Activated T-helper 1 cell treated with Interleukin-2 at 50 U/mL for 16 hours (primary cell): ENCODE measurements around the gene RXRB.
"Not testable (repeated sequence)": the region's sequence is repeated elsewhere in the genome, so short reads cannot be mapped to it uniquely, and the experiment has no call there.

Experiments used
- DNase-seq: peaks from one replicate; pipeline ENCODE4 v3.0.0-alpha.2; 2020; ENCODE audit warnings: low read depth

The RXRB gene

DNA sequence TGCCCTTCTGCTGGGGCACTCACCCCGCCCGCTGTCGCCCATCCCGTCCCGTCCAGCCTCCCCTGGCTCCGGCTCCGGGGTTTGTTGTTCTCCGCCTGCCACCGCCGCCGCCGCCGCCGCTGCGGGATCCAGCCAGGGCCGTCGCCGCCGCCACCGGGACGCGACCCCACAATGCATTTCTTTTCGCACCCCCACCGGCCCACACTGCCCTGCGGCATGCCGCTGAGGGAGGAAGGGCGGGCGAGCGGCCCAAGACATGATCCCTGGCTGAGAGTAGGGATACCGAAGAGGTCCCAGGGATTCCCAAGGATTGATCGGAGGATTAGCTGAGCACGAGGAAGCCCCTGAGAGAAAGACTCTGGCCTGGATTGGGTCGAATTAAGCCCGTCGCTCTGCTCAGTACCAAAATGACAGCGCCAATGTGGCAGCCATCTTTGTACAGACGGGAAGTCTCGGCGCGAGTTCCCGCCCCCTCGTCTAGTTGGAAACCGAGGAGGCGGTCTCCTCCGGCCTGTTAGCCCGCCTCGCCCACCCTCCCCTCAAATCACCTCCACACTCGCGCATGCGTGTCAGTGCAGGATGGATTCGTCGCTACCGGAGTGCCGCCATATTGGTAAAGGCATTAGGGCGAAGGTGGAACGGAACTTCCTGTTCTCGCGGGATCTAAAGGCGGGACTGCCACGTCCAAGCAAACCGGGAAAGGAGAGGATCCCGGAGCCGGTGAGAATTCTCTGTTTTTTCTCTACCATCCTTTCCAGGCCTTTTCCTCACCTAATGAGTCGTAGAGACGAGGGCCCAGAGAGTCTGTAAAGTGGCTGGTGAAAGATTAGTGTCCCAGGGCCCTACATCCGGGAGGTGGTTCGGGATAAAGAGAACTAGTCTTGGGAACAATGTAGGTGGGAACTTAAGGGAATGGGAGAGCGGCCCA is at the start of gene RXRB, which contains the start of gene SLC39A7:
Gene RXRB (minus strand): TSS at position 447 of the 928 bp plus-strand sequence. CDS start 189 bp downstream, at position 258.
Gene SLC39A7 (plus strand): TSS at position 649 of the 928 bp plus-strand sequence. CDS start 379 bp downstream, outside the sequence.
- peak; percentile 99 for DNase-seq

DNA sequence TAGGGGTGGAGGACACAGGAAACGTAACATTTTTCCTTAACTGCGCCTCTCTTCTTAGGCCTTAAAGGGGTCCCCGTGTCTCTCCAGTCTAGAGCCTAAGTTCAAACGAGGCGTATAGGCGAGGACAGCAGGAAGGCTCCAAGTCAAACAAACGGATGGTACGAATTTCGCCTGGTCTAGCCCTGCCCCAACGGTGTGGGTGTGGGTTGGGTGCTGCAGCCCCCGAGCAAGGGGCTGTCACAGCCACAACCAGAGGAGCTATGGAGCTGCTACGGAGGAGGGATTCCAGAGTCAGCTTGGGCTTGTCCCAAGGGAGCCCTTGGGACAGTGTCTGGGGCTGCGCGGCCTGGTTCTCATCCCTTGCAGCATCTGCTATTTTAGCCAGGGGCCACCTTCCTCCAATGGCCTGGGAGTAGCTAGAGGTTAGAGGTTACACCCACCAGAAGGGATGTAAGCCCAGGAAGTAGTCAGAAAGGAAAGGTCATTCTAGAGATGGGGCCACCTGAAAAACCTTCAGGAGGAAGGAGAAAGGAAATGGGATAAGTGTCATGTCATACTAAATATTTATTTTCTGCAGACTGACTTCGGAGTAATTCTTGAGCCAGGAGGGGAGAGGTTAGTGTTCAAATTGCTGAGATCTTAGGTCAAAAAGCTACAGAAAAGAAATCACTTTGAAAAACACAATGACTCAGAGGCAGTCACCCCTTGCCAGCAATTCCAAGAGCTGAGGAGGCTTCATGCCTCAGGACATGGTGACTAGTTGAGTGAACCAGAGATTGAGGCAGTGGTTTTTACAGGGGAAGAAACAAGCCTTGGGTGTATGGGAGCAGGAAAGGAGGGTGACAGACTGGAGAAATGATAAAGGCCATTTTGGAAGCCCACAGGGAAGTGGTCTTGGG is 49.5 kb upstream of the RXRB start:
- no peak for DNase-seq

GRCh38 chr6:33248932-33249731 is 48.7 kb upstream of the RXRB start:
- peak; percentile 91 for DNase-seq

- DNase-seq, result peak; percentile 7
Measured at GRCh38 chr6:33248643-33248931, 48.1 kb upstream of the RXRB start.

DNA sequence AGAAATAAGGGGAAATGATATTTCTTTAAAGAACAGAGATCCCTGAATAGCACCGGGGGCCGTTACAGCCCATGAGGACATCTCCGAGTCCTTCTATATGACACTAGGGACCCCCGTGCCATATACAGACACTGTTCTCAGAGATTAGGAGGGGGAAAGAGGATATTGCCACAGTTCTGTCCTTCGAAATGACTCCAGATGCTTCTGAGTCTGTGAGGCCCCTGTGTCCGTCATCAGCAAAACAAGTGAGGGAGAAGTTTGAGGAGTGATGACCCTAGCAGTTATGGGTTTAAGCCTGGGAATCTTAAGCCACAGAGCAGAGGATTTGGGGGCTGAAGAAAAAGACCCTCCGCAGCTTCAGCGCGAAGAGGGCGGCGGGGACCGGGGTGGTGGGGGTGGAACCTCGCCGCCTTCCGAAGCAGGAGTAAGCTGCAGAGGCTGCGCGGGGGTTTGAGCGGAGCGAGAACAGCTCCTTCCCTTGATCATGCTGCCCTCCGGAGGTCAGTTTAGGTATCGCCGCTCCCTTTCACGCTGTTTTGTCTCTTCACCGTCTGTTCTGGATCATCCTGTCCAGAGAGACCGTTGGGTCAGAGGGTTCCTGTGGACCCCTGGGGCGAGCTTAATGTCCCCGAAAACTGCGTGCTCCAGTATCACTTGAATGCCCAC is 47.6 kb upstream of the RXRB start:
- peak; percentile 82 for DNase-seq

DNA sequence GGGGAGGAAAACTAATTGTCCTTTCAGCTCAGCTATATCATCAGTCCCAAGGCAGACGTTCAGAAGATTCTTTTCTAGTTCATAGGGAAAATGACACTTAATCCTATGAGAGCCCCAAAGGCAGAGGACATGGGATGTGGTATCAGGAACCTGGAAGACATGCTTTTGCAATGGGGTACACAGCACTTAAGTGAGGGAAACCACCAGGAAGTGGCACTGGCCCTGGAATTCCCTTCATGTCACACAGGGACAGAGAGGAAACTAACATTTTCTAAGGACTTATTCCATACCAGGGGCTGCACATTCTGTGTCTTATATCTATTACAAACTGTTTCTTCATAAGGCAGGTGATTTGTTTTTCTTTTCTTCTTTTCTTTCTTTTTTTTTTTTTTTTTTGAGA is 43.0 kb upstream of the RXRB start:
- DNase-seq, result no peak

GRCh38 chr6:33241968-33242367 is 41.5 kb upstream of the RXRB start:
- no peak for DNase-seq

- no peak for DNase-seq
Measured at GRCh38 chr6:33237741-33238140, 37.3 kb upstream of the RXRB start.

- DNase-seq, result no peak
Measured at GRCh38 chr6:33236852-33237251, 36.4 kb upstream of the RXRB start.

DNA sequence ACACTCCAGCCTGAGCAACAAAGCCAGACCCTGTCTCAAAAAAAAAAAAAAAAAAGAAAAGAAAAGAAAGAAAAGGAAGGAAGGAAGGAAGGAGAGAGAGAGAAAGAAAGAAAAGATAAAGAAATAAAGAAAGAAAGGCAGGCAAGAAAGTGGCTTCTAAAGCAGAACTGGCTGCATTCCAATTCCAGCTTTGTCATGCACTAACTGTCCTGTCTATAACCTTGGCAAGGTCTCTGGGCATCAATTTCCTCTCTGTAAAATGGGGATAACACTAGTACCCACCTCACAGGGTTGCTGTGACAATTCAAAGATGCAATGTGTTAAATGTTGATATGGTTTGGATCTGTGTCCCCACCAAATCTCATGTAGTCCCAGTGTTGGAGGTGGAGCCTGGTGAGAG is 35.9 kb upstream of the RXRB start:
- DNase-seq, result no peak

GRCh38 chr6:33235221-33235634 is 34.8 kb upstream of the RXRB start:
- DNase-seq, result no peak

GRCh38 chr6:33226503-33227120 is 26.1 kb upstream of the RXRB start:
- DNase-seq, result not testable (repeated sequence)

GRCh38 chr6:33217681-33218080 is 17.2 kb upstream of the RXRB start:
- DNase-seq, result no peak

GRCh38 chr6:33217246-33217645 is 16.8 kb upstream of the RXRB start:
- no peak for DNase-seq

- no peak for DNase-seq
Measured at GRCh38 chr6:33216117-33216649, 15.7 kb upstream of the RXRB start.

DNA sequence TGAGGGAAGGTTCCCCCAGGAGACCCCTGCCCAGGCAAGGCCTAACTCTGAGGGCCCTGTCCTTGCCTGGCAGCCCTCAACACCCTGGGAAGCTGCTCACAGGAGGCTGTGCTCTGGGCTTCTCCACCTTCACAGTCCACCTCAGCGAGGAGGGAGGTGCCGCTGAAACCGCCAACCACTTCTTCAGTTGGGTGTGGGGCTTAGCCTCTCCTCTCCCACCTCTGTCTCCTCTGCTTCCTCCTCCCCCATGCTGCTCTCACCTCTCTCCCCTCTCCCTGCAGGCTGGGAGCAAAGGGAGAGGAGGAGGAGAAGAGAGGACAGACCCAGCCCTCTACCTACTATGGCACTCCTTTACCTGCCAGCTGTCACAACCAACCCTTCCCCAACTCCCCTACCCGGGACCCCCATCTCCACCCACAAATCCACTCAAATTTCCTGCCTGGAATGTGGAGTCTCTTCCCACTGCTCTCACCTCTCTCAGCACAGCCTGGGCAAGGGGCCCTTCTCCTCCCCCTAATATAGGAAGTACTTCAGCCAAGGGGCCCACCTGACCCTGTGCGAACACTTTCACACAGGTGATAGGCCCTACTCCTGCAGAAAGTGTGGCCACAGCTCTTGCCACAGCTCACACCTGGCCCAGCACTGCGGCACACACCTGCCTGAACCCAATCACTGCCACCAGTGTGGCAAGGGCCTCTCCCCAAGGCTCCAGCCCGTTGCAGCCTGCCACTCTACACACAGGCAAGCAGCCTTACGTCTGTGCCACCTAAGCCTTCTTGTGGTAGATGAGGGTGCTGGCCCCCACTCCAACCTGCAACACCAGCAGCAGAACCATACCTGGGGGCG is 15.0 kb upstream of the RXRB start:
- no peak for DNase-seq

DNA sequence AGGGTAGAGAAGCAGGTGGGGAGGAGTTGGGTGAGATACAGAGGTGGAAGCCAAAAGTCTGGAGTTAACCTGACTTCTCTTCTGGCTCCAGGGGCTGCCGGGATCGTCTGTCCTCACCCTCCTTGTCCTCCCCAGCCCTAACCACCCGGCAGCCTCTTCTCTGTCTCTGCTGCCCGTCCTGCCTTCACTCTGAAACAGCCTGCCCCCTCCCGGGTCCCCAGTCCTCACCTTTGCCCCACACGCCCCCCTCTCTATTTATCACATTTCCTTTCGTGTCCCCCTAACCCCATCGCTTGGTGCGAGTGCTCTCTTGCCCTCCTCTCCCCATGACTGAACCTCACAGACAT is 13.5 kb upstream of the RXRB start:
- no peak for DNase-seq

DNA sequence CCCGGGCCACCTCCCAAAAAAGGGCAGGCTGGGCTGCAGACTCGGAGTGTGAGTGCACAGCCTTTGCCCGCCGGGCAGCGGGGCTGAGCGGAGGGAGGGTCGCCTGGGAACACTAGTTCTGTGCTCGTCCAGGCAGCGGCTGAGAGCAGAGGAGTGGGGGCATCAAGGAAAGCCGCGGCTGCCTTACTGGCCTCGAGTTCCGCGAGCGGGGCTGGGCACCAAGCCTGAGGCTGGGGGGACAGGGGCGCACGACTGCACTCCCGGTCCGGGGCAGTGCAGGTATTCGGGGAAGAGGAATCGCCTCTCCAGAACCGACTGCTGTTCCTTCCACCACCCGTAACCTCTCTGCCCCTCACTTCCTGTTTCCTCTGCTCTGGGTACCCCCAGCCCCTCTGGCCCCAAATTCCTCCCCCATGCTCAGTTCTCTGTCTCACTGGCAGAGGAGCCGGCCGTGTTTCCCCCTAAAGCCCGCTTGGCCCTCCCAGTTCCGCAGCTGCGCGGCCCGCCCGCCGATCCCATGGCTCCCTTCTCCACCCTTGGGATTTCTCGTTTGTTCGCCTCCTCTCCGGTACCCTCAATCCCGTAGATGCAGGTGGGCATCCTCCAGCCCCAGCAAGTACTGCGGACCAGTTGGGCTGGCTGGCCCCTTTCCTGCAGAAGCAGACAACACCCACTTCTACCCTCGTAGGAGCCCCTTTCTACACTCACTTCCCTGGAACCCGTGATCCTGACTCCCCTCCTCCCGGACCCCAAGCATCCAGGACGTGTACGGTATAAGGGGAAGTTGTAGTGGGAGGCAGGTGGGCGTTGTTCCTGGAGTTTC is 12.9 kb upstream of the RXRB start:
- DNase-seq, result no peak

DNA sequence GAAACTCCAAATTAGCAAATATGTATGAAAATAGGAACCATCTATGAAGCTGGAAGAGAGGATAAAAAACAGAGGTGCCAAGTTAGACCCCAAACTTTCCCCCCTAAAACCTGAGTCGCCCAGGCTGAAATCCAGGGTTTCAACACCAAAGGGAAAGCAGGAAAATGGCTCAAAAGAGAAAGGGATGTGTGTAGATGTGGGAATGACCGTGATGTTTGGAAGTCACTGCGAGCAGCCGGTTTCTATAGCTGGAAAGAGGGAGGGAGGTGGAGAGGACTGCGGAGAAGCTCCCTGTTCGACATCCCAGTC is 12.3 kb upstream of the RXRB start:
- DNase-seq, result no peak
